Body of pancreas (tissue), 4 donors: ENCODE results near the gene NOM1. TPM values are rescaled to one million over a fixed set of nuclear protein-coding genes. Genes with fewer than 3 reads are reported as not detected.
A peak's percentile ranks its signal among the peaks of the same experiment; 100 is the strongest.
"Not testable (repeated sequence)": the region's sequence is repeated elsewhere in the genome, so short reads cannot be mapped to it uniquely, and the experiment has no call there.

Source experiments
- ATAC-seq: fragments of 150-250 bp; one replicate; pipeline ENCODE4 v1.9.1; 2016
- DNase-seq, 4 donors: peaks; one replicate each; pipeline ENCODE4 v3.0.0-alpha.2; 2019
- H3K27ac ChIP-seq, 4 donors: fragments of 200-600 bp; sonication (generic); 1 replicate in 3 of 4; 2 replicates in 1 of 4; pipeline versions ENCODE4 v1.5.1 to v1.6.1; 2016 to 2019; ENCODE audit warnings: mild to moderate bottlenecking in 1 of 4, mixed read lengths in 1 of 4, moderate library complexity in 1 of 4
- H3K27me3 ChIP-seq, 2 donors: fragments of 200-600 bp; sonication (generic); one replicate each; pipeline ENCODE4 v1.6.0; 2016; ENCODE audit warnings: mild to moderate bottlenecking in 1 of 2
- H3K36me3 ChIP-seq, 2 donors: fragments of 200-600 bp; sonication (generic); replicated peaks in 1 of 2; 2 replicates each; pipeline ENCODE4 v1.5.1; 2016; ENCODE audit warnings: low read depth in 2 of 2; ENCODE audit not compliant: insufficient read depth in 1 of 2
- H3K4me1 ChIP-seq: fragments of 200-600 bp; sonication (generic); one replicate; pipeline ENCODE4 v1.6.0; 2016
- H3K4me3 ChIP-seq, 2 donors: fragments of 200-600 bp; sonication (generic); 1 replicate in 1 of 2; 2 replicates in 1 of 2; pipeline ENCODE4 v1.5.1; 2016 to 2019
- H3K9me3 ChIP-seq, 3 donors: fragments of 200-600 bp; sonication (generic); 1 replicate in 2 of 3; 2 replicates in 1 of 3; pipeline ENCODE4 v1.5.1; 2016
- CTCF ChIP-seq, 7 experiments: fragments of 450-650 bp in 4 of 7; fragments of 200-600 bp in 3 of 7; sonication (generic) in 3 of 7; IDR thresholded peaks; one replicate each; pipeline ENCODE4 v1.5.1; 2016 to 2019; ENCODE audit warnings: antibody characterized with exemption in 7 of 7
- POLR2A ChIP-seq, 3 donors: fragments of 450-650 bp; IDR thresholded peaks; one replicate each; pipeline ENCODE4 v1.6.1; 2016; ENCODE audit warnings: antibody characterized with exemption in 3 of 3, mild to moderate bottlenecking in 2 of 3
- WGBS, 2 donors: methylation state at CpG; one replicate each; pipeline ENCODE4 v1.1.5; 2017; 5-methylcytosine and 5-hydroxymethylcytosine counted together
- intact Hi-C: fragments of 100-400 bp; cut with DNase I; formaldehyde crosslinking; loops from one replicate; pipeline ENCODE4 v1.15.1; 2023
- total RNA-seq, 2 donors: library from RNA; depleted of rRNA; stranded (reverse); fragments of >200 nt; gene quantifications; one replicate each; pipeline ENCODE4 v1.1.0, GENCODE V29; 2016

NOM1 gene
- total RNA-seq, 2 donors from 2014 or later = 23.1 to 28.0 TPM

GRCh38 chr7:156950381-156950858, 908 bp downstream of the NOM1 start:
- 1% methylated on average over 21 of the region's 21 CpGs for WGBS, 2 donors
- intact Hi-C loops = no loop called here
- H3K9me3 ChIP-seq = no peaks in the 10 kb centered on the region
- no peaks in the 10 kb centered on the region for H3K27me3 ChIP-seq
- DNase-seq (no peak), ATAC-seq (no peak)
- H3K4me1 ChIP-seq = peaks cover 31% of the 10 kb centered on the region
- peaks cover 0 to 23% of the 10 kb centered on the region in 2 donors for H3K36me3 ChIP-seq
- H3K27ac ChIP-seq = peak overlapping the region in 3 of 4 donors; percentile 54 to 73 (median 61)
- TF ChIP-seq CTCF (IDR thresholded peaks at IDR 0.05) (no peak), POLR2A (IDR thresholded peaks at IDR 0.05) (no peak)
- H3K4me3 ChIP-seq = peak overlapping the region; percentile 94 to 99

- H3K9me3 ChIP-seq, H3K4me3 ChIP-seq, intact Hi-C loops, ATAC-seq, H3K27ac ChIP-seq, DNase-seq, H3K27me3 ChIP-seq: not testable (repeated sequence)
- peaks cover 31% of the 10 kb centered on the region for H3K4me1 ChIP-seq
- H3K36me3 ChIP-seq = peaks cover 0 to 38% of the 10 kb centered on the region in 2 donors
- 78 to 87% methylated on average over 12 of the region's 12 CpGs for WGBS, 2 donors
Observed at GRCh38 chr7:156953215-156953614, 3.7 kb downstream of the NOM1 start.

GRCh38 chr7:156954941-156955340, 5.4 kb downstream of the NOM1 start:
- WGBS, 2 donors = 88 to 97% methylated on average over 2 of the region's 2 CpGs
- peaks cover 0 to 47% of the 10 kb centered on the region in 2 donors for H3K36me3 ChIP-seq
- TF ChIP-seq CTCF (IDR thresholded peaks at IDR 0.05) = no peak
- no peak for TF ChIP-seq POLR2A (IDR thresholded peaks at IDR 0.05)

GRCh38 chr7:156956727-156957126, 7.2 kb downstream of the NOM1 start:
- H3K4me3 ChIP-seq = no peak overlapping the region
- no peaks in the 10 kb centered on the region for H3K9me3 ChIP-seq
- intact Hi-C loops = no loop called here
- no peaks in the 10 kb centered on the region for H3K27me3 ChIP-seq
- DNase-seq (no peak), ATAC-seq (no peak)
- no peak overlapping the region for H3K27ac ChIP-seq
- no peak for TF ChIP-seq CTCF (IDR thresholded peaks at IDR 0.05)
- no peak for TF ChIP-seq POLR2A (IDR thresholded peaks at IDR 0.05)
- H3K4me1 ChIP-seq = peaks cover 8% of the 10 kb centered on the region
- H3K36me3 ChIP-seq = peaks cover 0 to 55% of the 10 kb centered on the region in 2 donors
- WGBS, 2 donors = 97 to 98% methylated on average over 2 of the region's 2 CpGs

More at GRCh38 chr7:156954941-156955340, 5.4 kb downstream of the NOM1 start:
- intact Hi-C loops = no loop called here
- no peaks in the 10 kb centered on the region for H3K27me3 ChIP-seq
- H3K4me3 ChIP-seq = no peak overlapping the region
- DNase-seq = no peak
- no peak for ATAC-seq
- H3K9me3 ChIP-seq = no peaks in the 10 kb centered on the region
- H3K27ac ChIP-seq = no peak overlapping the region
- H3K4me1 ChIP-seq = peaks cover 24% of the 10 kb centered on the region

GRCh38 chr7:156962145-156962544, 12.6 kb downstream of the NOM1 start:
- no peak for ATAC-seq

More at GRCh38 chr7:156962145-156962544, 12.6 kb downstream of the NOM1 start:
- TF ChIP-seq POLR2A (IDR thresholded peaks at IDR 0.05) = no peak
- TF ChIP-seq CTCF (IDR thresholded peaks at IDR 0.05) = no peak
- WGBS, 2 donors = 93 to 94% methylated on average over 11 to 18 of the region's 18 CpGs
- H3K27me3 ChIP-seq = no peaks in the 10 kb centered on the region
- no peak for DNase-seq
- peaks cover 6 to 60% of the 10 kb centered on the region in 2 donors for H3K36me3 ChIP-seq
- no peak overlapping the region for H3K27ac ChIP-seq
- intact Hi-C loops = no loop called here
- H3K4me3 ChIP-seq = no peak overlapping the region
- H3K4me1 ChIP-seq = no peaks in the 10 kb centered on the region
- no peaks in the 10 kb centered on the region for H3K9me3 ChIP-seq
